Gastrocnemius medialis (tissue), 4 donors: ENCODE data around the gene PRKN. TPM values are rescaled to one million over a fixed set of nuclear protein-coding genes. Genes with fewer than 3 reads are reported as not detected.

Experiments
- ATAC-seq, 2 donors: fragments of 150-250 bp; one replicate each; pipeline ENCODE4 v1.9.1; 2016
- DNase-seq, 2 donors: peaks; one replicate each; pipeline ENCODE4 v3.0.0-alpha.2; 2019
- H3K27ac ChIP-seq, 4 donors: fragments of 200-600 bp; sonication (generic); 1 replicate in 1 of 4; 2 replicates in 3 of 4; pipeline ENCODE4 v1.5.1; 2016 to 2018; ENCODE audit warnings: mild to moderate bottlenecking in 2 of 4, moderate library complexity in 1 of 4
- H3K27me3 ChIP-seq, 3 donors: fragments of 200-600 bp; sonication (generic) in 2 of 3; 1 replicate in 1 of 3; 2 replicates in 2 of 3; pipeline versions ENCODE4 v1.5.1 to v1.6.0; 2016 to 2019; ENCODE audit warnings: mild to moderate bottlenecking in 1 of 3, moderate library complexity in 1 of 3
- H3K36me3 ChIP-seq, 2 donors: fragments of 200-600 bp; sonication (generic) in 1 of 2; one replicate each; pipeline ENCODE4 v1.5.1; 2017 to 2018
- H3K4me1 ChIP-seq, 2 donors: fragments of 200-600 bp; sonication (generic) in 1 of 2; one replicate each; pipeline ENCODE4 v1.5.1; 2016 to 2017; ENCODE audit warnings: mild to moderate bottlenecking in 2 of 2
- H3K4me3 ChIP-seq, 4 donors: fragments of 200-600 bp; sonication (generic) in 3 of 4; 1 replicate in 1 of 4; 2 replicates in 3 of 4; pipeline ENCODE4 v1.5.1; 2016 to 2019; ENCODE audit warnings: mild to moderate bottlenecking in 2 of 4
- H3K9me3 ChIP-seq, 3 donors: fragments of 200-600 bp; sonication (generic) in 2 of 3; 1 replicate in 1 of 3; 2 replicates in 2 of 3; pipeline ENCODE4 v1.5.1; 2016 to 2019
- POLR2A ChIP-seq, 2 donors: fragments of 450-650 bp; IDR thresholded peaks; one replicate each; pipeline ENCODE4 v1.6.1; 2017; ENCODE audit warnings: antibody characterized with exemption in 2 of 2, mild to moderate bottlenecking in 2 of 2, moderate library complexity in 2 of 2
- in situ Hi-C, 4 donors: fragments of 200-750 bp; cut with MboI; loops; one replicate each; pipeline versions ENCODE4 v1.15.0 to v1.8.0; 2017; ENCODE audit warnings: low sequenced_read_pairs in 4 of 4
- intact Hi-C: fragments of 100-400 bp; cut with DNase I; formaldehyde crosslinking; loops from one replicate; pipeline ENCODE4 v1.15.1; 2023; ENCODE audit warnings: low total_unique reads
- total RNA-seq, 4 donors: library from RNA; depleted of rRNA; stranded (reverse); fragments of >200 nt; gene quantifications; one replicate each; pipeline versions ENCODE4 v1.1.0 to v1.2.3, GENCODE V29; 2016
- TF ChIP-seq, protein P1 (sequence below), 5 experiments: fragments of 450-650 bp in 3 of 5; fragments of 200-600 bp in 2 of 5; sonication (generic) in 2 of 5; IDR thresholded peaks in 4 of 5; conservative IDR thresholded peaks in 1 of 5; 1 replicate in 4 of 5; 2 replicates in 1 of 5; pipeline ENCODE4 v1.5.1; 2016 to 2019; ENCODE audit warnings: antibody characterized with exemption in 5 of 5, mild to moderate bottlenecking in 3 of 5, moderate library complexity in 3 of 5

The PRKN gene
- total RNA-seq, 4 donors from 2014 or later = 8.4 to 21.6 (median 13.7) TPM

DNA sequence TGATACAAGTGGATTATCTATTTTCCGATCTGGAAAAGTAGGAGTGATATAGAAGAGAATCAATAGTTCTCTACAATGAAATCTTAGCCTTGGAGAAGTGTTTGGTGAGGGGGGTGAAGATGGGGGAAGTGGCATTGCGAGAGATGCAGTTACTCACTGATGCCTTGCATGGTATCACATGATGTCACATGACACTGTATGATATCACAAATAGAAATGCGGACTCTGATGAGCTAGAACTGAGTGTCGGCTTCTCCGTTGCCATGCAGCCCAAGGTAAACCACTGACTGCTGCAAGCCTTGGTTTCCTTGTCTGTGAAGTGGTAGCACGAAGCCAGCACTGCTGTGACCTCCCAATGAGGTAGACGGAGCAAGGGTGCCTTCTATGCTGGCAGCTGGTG lies 1050.4 kb downstream of the PRKN start:
- no peaks in the 10 kb centered on the region for H3K9me3 ChIP-seq
- H3K4me3 ChIP-seq = no peak overlapping the region
- H3K36me3 ChIP-seq = no peaks in the 10 kb centered on the region
- no peak overlapping the region for H3K27ac ChIP-seq
- in situ Hi-C loops = no loop called here
- intact Hi-C loops = no loop called here
- DNase-seq (no peak), ATAC-seq (no peak)
- H3K4me1 ChIP-seq = no peaks in the 10 kb centered on the region
- H3K27me3 ChIP-seq = no peaks in the 10 kb centered on the region
- TF ChIP-seq POLR2A (IDR thresholded peaks at IDR 0.05) = no peak
- TF ChIP-seq, protein P1, sequence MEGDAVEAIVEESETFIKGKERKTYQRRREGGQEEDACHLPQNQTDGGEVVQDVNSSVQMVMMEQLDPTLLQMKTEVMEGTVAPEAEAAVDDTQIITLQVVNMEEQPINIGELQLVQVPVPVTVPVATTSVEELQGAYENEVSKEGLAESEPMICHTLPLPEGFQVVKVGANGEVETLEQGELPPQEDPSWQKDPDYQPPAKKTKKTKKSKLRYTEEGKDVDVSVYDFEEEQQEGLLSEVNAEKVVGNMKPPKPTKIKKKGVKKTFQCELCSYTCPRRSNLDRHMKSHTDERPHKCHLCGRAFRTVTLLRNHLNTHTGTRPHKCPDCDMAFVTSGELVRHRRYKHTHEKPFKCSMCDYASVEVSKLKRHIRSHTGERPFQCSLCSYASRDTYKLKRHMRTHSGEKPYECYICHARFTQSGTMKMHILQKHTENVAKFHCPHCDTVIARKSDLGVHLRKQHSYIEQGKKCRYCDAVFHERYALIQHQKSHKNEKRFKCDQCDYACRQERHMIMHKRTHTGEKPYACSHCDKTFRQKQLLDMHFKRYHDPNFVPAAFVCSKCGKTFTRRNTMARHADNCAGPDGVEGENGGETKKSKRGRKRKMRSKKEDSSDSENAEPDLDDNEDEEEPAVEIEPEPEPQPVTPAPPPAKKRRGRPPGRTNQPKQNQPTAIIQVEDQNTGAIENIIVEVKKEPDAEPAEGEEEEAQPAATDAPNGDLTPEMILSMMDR (IDR thresholded peaks at IDR 0.05 in 4 of 5, conservative IDR thresholded peaks at IDR 0.05 in 1 of 5) = no peak

DNA sequence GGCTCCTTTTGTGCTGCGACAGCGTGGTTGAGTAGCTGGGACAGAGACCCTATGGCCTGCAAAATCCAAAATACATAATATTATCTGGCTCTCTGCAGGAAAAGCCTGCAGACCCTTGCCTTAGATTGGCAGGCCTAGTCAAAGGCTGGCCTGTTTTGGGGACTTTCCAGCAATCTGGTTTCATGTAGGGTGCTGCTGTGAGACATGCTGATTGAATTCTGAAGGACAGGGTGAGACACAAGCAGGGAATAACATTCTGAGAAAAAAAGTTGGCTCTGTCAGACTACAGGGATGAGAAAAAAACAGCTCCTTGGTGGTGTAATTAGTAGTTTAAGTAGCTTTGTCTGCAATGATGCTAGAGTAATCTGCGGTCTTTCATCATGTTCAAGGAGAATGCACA lies 1051.0 kb downstream of the PRKN start:
- H3K27me3 ChIP-seq = no peaks in the 10 kb centered on the region
- in situ Hi-C loops = no loop called here
- no peak overlapping the region for H3K4me3 ChIP-seq
- intact Hi-C loops = no loop called here
- H3K4me1 ChIP-seq = no peaks in the 10 kb centered on the region
- ATAC-seq (no peak), DNase-seq (no peak)
- H3K27ac ChIP-seq = no peak overlapping the region
- H3K36me3 ChIP-seq = no peaks in the 10 kb centered on the region
- TF ChIP-seq, protein P1 (IDR thresholded peaks at IDR 0.05 in 4 of 5, conservative IDR thresholded peaks at IDR 0.05 in 1 of 5) = no peak
- TF ChIP-seq POLR2A (IDR thresholded peaks at IDR 0.05) = no peak
- no peaks in the 10 kb centered on the region for H3K9me3 ChIP-seq

DNA sequence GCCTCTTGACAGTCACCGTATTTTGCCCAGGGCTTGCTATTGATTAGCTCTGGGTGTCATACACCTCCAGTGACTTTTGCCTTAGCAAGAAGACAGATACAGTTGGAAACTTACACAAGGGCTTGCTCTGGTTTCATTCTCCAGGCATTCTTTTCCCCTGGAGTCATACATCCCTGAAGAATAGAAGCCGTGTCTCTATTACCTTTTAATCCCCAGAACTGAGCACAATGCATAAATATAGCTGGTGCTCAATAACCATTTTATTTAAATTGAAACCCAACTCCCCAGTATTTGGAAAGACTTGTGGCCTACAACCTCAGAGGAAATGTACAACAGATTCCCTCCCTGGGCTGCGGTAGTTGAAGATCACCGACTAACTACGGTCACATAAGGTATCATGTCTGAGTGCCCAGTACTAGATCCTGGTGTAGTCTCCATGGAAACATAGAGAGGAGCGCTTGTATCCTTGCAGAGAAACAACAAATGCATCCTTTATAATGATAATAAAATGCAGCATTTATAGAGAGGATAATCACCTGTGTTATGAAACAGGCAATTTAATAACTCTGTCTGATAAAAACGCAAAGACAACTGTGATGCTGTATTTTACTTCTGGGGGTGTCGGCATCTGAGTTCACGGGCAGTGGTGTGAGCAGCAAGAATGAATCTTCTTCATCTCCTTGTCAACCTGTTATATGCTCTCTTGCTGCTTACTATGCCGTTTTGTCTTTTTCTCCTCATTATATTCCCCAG lies 1052.5 kb downstream of the PRKN start:
- Histone ChIP-seq H3K27ac (no peak overlapping the region), H3K36me3 (no peaks in the 10 kb centered on the region), H3K27me3 (no peaks in the 10 kb centered on the region), H3K4me1 (no peaks in the 10 kb centered on the region), H3K4me3 (no peak overlapping the region), H3K9me3 (no peaks in the 10 kb centered on the region)
- ATAC-seq = peak in 1 of 2 donors; percentile 61
- in situ Hi-C loops (no loop called here), intact Hi-C loops (no loop called here)
- TF ChIP-seq POLR2A (IDR thresholded peaks at IDR 0.05) = no peak
- TF ChIP-seq, protein P1 (IDR thresholded peaks at IDR 0.05 in 4 of 5, conservative IDR thresholded peaks at IDR 0.05 in 1 of 5) = no peak
- no peak for DNase-seq

DNA sequence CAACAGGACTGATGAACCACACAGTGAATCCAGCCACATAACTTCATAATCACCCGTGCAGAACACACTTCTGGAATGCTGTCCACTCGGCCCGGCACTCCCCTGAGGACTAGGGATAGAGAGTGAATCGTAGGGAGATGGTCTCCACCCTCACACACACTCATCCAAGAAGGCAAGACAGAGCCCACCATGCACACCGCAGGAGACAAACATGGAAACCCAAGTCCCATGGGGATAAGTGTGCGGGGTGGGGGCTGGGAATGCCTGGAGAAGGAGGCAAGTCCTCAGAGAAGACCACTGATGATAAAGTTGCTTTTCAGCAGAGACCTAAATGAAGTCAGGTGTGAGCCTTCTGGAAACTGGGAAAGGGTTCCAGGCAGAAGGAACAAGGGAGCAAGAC lies 1054.5 kb downstream of the PRKN start:
- Histone ChIP-seq H3K36me3 (no peaks in the 10 kb centered on the region), H3K4me1 (no peaks in the 10 kb centered on the region), H3K9me3 (no peaks in the 10 kb centered on the region), H3K27me3 (no peaks in the 10 kb centered on the region), H3K4me3 (no peak overlapping the region), H3K27ac (no peak overlapping the region)
- ATAC-seq (no peak), DNase-seq (no peak)
- TF ChIP-seq POLR2A (IDR thresholded peaks at IDR 0.05) = no peak
- TF ChIP-seq, protein P1 (IDR thresholded peaks at IDR 0.05 in 4 of 5, conservative IDR thresholded peaks at IDR 0.05 in 1 of 5) = no peak
- intact Hi-C loops = no loop called here
- in situ Hi-C loops = no loop called here

DNA sequence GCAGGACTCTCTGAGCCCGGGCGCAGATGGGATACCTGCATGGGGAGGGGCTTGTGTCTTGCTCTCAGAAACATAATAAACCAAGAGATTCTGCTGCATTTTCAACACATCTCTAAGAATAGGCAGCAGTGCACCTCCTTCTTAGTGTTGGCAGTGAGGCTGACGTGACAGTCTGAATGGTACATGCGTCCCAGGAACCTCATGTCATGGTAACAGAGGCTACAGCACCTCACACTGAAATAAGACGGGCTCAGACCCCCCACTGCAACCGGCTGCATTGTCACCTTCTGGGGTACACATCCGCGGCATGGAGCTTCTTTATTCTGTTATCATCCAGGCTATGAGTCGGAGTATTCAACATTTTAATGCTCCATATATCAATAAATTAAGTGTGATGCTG lies 1056.4 kb downstream of the PRKN start:
- no peak for TF ChIP-seq POLR2A (IDR thresholded peaks at IDR 0.05)
- TF ChIP-seq, protein P1 (IDR thresholded peaks at IDR 0.05 in 4 of 5, conservative IDR thresholded peaks at IDR 0.05 in 1 of 5) = no peak
- Histone ChIP-seq H3K27me3 (no peaks in the 10 kb centered on the region), H3K4me3 (no peak overlapping the region), H3K36me3 (no peaks in the 10 kb centered on the region), H3K9me3 (no peaks in the 10 kb centered on the region), H3K27ac (no peak overlapping the region), H3K4me1 (no peaks in the 10 kb centered on the region)
- in situ Hi-C loops = no loop called here
- DNase-seq (no peak), ATAC-seq (no peak)
- intact Hi-C loops = no loop called here
